Neural cell (in vitro differentiated cells): ENCODE measurements around the gene ARID3B. TPM values are rescaled to one million over a fixed set of nuclear protein-coding genes. Genes with fewer than 3 reads are reported as not detected.

Experiments used
- H2AFZ ChIP-seq: fragments of 200-600, 300-800 bp; sonication (generic), shearing (Covaris generic); 2 replicates; pipeline ENCODE4 v1.6.0; 2014; ENCODE audit warnings: low read depth, mild to moderate bottlenecking, antibody characterized with exemption, low read length, moderate library complexity
- H3F3A ChIP-seq: fragments of 200-600 bp; shearing (Covaris generic); 2 replicates; pipeline ENCODE4 v1.6.1; 2016; ENCODE audit warnings: mild to moderate bottlenecking, moderate library complexity, mixed read lengths, antibody characterized with exemption, low read length; ENCODE audit not compliant: insufficient read depth, poor library complexity, severe bottlenecking
- H3K27ac ChIP-seq: fragments of 200-600, 300-800 bp; sonication (generic), shearing (Covaris generic); 2 replicates; pipeline ENCODE4 v1.5.1; 2014; ENCODE audit warnings: mild to moderate bottlenecking, low read length, moderate library complexity
- H3K27me3 ChIP-seq: fragments of 300-800, 200-600 bp; sonication (generic), shearing (Covaris generic); 2 replicates; pipeline ENCODE4 v1.6.0; 2014; ENCODE audit warnings: mild to moderate bottlenecking, low read depth, low read length, moderate library complexity; ENCODE audit not compliant: insufficient read depth
- H3K36me3 ChIP-seq: fragments of 300-800, 200-600 bp; sonication (generic), shearing (Covaris generic); 2 replicates; pipeline ENCODE4 v1.5.1; 2014; ENCODE audit warnings: mild to moderate bottlenecking, antibody characterized with exemption, low read length, moderate library complexity; ENCODE audit not compliant: insufficient read depth
- H3K4me2 ChIP-seq: fragments of 300-800, 200-600 bp; sonication (generic), shearing (Covaris generic); 2 replicates; pipeline ENCODE4 v1.6.0; 2014; ENCODE audit warnings: mild to moderate bottlenecking, low read length
- H3K4me3 ChIP-seq: fragments of 300-800, 200-600 bp; sonication (generic), shearing (Covaris generic); 2 replicates; pipeline ENCODE4 v1.5.1; 2014; ENCODE audit warnings: mild to moderate bottlenecking, low read length, moderate library complexity
- H3K79me2 ChIP-seq: fragments of 200-600 bp; shearing (Covaris generic); replicated peaks from 2 replicates; pipeline ENCODE4 v1.6.0; 2014; ENCODE audit warnings: mild to moderate bottlenecking, low read length, moderate library complexity; ENCODE audit not compliant: insufficient read depth
- H3K9ac ChIP-seq: fragments of 300-800, 200-600 bp; sonication (generic), shearing (Covaris generic); 2 replicates; pipeline ENCODE4 v1.6.1; 2016; ENCODE audit warnings: mild to moderate bottlenecking, low read length, mixed read lengths
- H3K9me2 ChIP-seq: fragments of 200-600 bp; shearing (Covaris generic); 2 replicates; pipeline ENCODE4 v1.6.1; 2016; ENCODE audit warnings: mild to moderate bottlenecking, low read length, mixed read lengths; ENCODE audit not compliant: insufficient read depth
- H3K9me3 ChIP-seq: fragments of 200-600, 300-800 bp; sonication (generic), shearing (Covaris generic); 2 replicates; pipeline ENCODE4 v1.6.1; 2016; ENCODE audit warnings: mild to moderate bottlenecking, mixed run types, low read length, moderate library complexity, mixed read lengths
- H4K20me1 ChIP-seq: fragments of 200-600 bp; shearing (Covaris generic); 2 replicates; pipeline ENCODE4 v1.6.1; 2016; ENCODE audit warnings: mild to moderate bottlenecking, mixed run types; ENCODE audit not compliant: insufficient read depth
- CTCF ChIP-seq: fragments of 450-650 bp; IDR thresholded peaks from 2 replicates; pipeline ENCODE4 v1.5.1; 2014; ENCODE audit warnings: antibody characterized with exemption, mild to moderate bottlenecking, moderate library complexity; ENCODE audit not compliant: poor library complexity, severe bottlenecking
- EP300 ChIP-seq: fragments of 450-650 bp; conservative IDR thresholded peaks from 2 replicates; pipeline ENCODE4 v1.6.1; 2014; ENCODE audit warnings: antibody characterized with exemption, mild to moderate bottlenecking, moderate library complexity; ENCODE audit not compliant: poor library complexity, severe bottlenecking
- EZH2 ChIP-seq: fragments of 200-600, 300-800 bp; shearing (Covaris generic), sonication (generic); IDR thresholded peaks from 2 replicates; pipeline ENCODE4 v1.6.1; 2014; ENCODE audit warnings: antibody characterized with exemption, low read length, borderline replicate concordance, mild to moderate bottlenecking; ENCODE audit not compliant: insufficient read depth, poor library complexity, severe bottlenecking
- MXI1 ChIP-seq: fragments of 450-650 bp; conservative IDR thresholded peaks from 2 replicates; pipeline ENCODE4 v1.6.1; 2014; ENCODE audit warnings: antibody characterized with exemption, mild to moderate bottlenecking; ENCODE audit not compliant: poor library complexity, severe bottlenecking
- POLR2AphosphoS5 ChIP-seq: IDR thresholded peaks from 2 replicates; pipeline ENCODE4 v1.6.1; 2012
- RAD21 ChIP-seq: fragments of 450-650 bp; conservative IDR thresholded peaks from 2 replicates; pipeline ENCODE4 v1.6.1; 2014; ENCODE audit warnings: antibody characterized with exemption, mild to moderate bottlenecking, moderate library complexity
- REST ChIP-seq: IDR thresholded peaks from 2 replicates; pipeline ENCODE4 v1.6.1; 2012; ENCODE audit warnings: borderline replicate concordance
- SMC3 ChIP-seq: fragments of 450-650 bp; conservative IDR thresholded peaks from 2 replicates; pipeline ENCODE4 v1.6.1; 2014; ENCODE audit warnings: antibody characterized with exemption, mild to moderate bottlenecking, moderate library complexity; ENCODE audit not compliant: poor library complexity
- TAF1 ChIP-seq: IDR thresholded peaks from 2 replicates; pipeline ENCODE4 v1.6.1; 2012; ENCODE audit warnings: low read depth
- polyA plus RNA-seq: library from polyadenylated mRNA; depleted of rRNA; stranded (reverse); fragments of >200 nt; gene quantifications from 2 replicates; pipeline ENCODE4 v1.2.3, GENCODE V29; 2014

Gene ARID3B
- polyA plus RNA-seq, 1 donor from 2014 or later: 11.2 TPM

- TF ChIP-seq SMC3: no peak
- TF ChIP-seq RAD21: no peak
- TF ChIP-seq EP300: no peak
- TF ChIP-seq CTCF: no peak
- Histone ChIP-seq H3F3A (no peaks in the 10 kb centered on the region), H3K36me3 (no peaks in the 10 kb centered on the region), H3K9ac (no peak overlapping the region), H3K4me2 (no peak overlapping the region), H3K79me2 (no peaks in the 10 kb centered on the region), H4K20me1 (no peaks in the 10 kb centered on the region), H3K27ac (no peak overlapping the region), H3K27me3 (no peaks in the 10 kb centered on the region), H2AFZ (no peak overlapping the region), H3K4me3 (no peak overlapping the region), H3K9me2 (no peaks in the 10 kb centered on the region), H3K9me3 (no peaks in the 10 kb centered on the region)
Measured at GRCh38 chr15:74630284-74631086, 89.5 kb downstream of the ARID3B start.

- no peak for TF ChIP-seq POLR2AphosphoS5
- no peak for TF ChIP-seq EZH2
- TF ChIP-seq SMC3: no peak
- no peak for TF ChIP-seq MXI1
- no peak for TF ChIP-seq REST
- no peak for TF ChIP-seq RAD21
- TF ChIP-seq EP300: no peak
- no peak overlapping the region for H3K4me3 ChIP-seq
- H3K9me3 ChIP-seq: no peaks in the 10 kb centered on the region
- no peak overlapping the region for H2AFZ ChIP-seq
- no peaks in the 10 kb centered on the region for H3K36me3 ChIP-seq
- no peak overlapping the region for H3K27ac ChIP-seq
- no peak overlapping the region for H3K4me2 ChIP-seq
- H4K20me1 ChIP-seq: no peaks in the 10 kb centered on the region
- no peak overlapping the region for H3K9ac ChIP-seq
- no peaks in the 10 kb centered on the region for H3K79me2 ChIP-seq
- H3K27me3 ChIP-seq: no peaks in the 10 kb centered on the region
- H3K9me2 ChIP-seq: no peaks in the 10 kb centered on the region
- no peaks in the 10 kb centered on the region for H3F3A ChIP-seq
Measured at GRCh38 chr15:74631087-74631385, 90.0 kb downstream of the ARID3B start.

- no peaks in the 10 kb centered on the region for H3K79me2 ChIP-seq
- H3K27ac ChIP-seq: no peak overlapping the region
- no peaks in the 10 kb centered on the region for H3K9me2 ChIP-seq
- H3K4me3 ChIP-seq: no peak overlapping the region
- H3F3A ChIP-seq: no peaks in the 10 kb centered on the region
- H3K4me2 ChIP-seq: no peak overlapping the region
- H3K36me3 ChIP-seq: no peaks in the 10 kb centered on the region
- H3K27me3 ChIP-seq: no peaks in the 10 kb centered on the region
- TF ChIP-seq RAD21 (no peak), TAF1 (no peak), EP300 (no peak), CTCF (no peak)
- H4K20me1 ChIP-seq: no peaks in the 10 kb centered on the region
- no peaks in the 10 kb centered on the region for H3K9me3 ChIP-seq
- H3K9ac ChIP-seq: no peak overlapping the region
- no peak overlapping the region for H2AFZ ChIP-seq
Measured at GRCh38 chr15:74631408-74631807, 90.4 kb downstream of the ARID3B start.
